HG02588 (cell line): ENCODE data around the gene MT4.
"Not testable (repeated sequence)": the region's sequence is repeated elsewhere in the genome, so short reads cannot be mapped to it uniquely, and the experiment has no call there.

ENCODE experiments used
- ATAC-seq: cut with Tn5 transposase; IDR thresholded peaks from one replicate; pipeline ENCODE4 v1.9.1; 2021; ENCODE audit warnings: mild to moderate bottlenecking, moderate library complexity; ENCODE audit not compliant: unreplicated experiment

Gene MT4

DNA sequence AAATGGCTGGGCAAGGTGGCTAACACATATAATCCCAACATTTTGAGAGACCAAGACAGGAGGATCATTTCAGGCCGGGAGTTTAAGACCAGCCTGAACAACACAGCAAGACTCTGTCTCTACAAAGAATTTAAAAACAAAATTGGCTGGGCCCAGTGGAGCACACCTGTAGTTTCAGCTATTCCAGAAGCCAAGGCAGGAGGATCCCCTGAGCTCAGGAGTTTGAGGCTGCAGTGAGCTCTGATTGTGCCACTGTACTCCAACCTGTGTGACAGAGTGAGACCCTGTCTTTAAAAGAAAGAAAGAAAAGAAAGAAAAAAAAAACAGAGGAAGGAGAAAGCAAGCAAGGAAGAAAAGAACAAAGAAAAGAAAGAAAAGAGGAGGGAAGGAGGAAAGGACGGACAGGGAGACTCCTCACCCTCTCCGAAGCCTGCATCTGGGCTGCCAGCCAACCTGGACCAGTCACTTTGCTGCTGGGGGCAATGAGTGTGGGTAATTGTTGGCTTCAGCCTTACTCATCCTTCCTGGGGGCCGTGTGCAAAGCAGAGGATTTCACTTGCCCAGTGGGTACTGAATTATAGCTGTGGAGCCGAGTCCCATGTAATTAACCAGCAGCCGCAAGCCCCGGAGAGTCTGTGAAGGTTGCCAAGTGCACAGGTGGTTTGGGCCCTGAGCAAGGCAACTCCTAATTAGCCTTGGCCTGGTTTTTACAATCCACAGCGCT lies 6.7 kb upstream of the MT4 start:
- ATAC-seq: no peak

DNA sequence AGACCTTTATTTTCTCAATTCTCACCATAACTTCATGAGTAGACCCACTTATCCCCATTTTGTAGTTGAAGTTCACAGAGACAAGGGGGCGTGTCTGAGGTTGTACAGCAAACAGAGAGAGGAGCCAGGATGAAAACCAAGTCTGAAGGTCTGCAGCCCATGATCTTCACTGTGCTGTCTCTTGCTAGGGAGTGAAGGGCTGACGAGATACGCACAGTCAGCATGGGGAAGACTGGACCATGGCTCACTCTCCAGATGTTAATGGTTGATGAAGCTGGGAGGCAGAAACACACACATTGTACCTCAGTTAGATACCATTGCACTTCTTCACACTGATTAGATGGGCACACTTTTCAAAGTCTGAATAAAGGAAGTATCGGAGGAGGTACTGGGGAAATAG lies 5.8 kb upstream of the MT4 start:
- ATAC-seq: no peak

DNA sequence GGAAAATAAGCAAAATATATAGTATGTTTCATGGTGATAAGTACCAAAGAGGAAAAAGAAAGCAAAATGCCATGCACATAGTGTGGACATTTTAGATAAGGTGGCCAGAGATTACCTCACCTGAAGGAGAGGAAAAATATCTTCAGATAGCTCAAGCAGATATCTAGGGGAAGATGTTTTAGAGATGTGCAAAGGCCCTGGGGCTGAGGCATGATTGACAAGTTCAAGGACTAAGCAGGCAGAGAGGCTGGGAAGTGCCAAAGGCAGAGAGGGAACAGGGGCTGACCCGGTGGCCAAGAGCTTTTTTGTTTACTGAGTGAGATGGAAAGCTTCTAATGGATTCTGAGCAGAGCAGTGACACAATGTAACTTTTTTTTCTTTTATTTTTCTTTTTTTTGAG lies 4.4 kb upstream of the MT4 start:
- ATAC-seq: no peak

DNA sequence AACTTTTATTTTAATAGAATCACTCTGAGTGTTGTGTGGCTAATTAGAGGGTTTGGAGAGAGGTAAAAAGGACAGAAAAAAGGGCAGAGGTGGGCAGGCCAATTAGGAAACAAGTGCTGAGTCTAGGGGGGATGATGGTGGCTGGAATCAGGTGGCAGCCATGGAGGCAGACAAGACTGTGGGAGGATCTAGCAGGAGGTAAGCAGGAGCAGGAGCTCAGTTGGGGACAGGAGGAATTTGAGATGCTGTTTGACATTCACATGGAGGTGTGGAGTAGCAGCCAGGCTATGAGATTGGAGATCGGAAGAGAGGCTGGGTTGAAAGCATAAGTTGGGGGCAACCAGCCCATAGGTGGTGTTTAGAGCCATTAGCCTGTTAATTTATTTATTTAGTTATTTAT lies 3.7 kb upstream of the MT4 start:
- no peak for ATAC-seq

DNA sequence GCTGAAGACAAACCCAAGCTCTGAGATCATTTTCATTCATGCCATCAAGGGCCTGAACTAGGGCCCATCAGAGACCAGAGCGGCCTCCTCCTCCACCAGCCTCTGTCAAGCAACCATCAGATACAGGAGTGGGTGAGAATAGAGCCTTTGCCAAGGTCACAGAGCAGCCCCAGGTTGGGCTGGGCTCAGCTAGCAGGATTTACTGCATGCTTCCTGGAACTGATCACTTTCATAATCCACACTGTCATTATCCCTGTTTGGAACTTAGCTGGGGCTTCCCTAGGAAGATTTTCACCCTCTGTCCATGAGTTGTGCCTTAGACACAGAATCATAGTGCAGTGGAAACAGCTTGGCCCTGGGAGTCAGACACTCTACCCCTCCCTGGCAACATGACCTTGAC lies 5.1 kb downstream of the MT4 start:
- no peak for ATAC-seq

DNA sequence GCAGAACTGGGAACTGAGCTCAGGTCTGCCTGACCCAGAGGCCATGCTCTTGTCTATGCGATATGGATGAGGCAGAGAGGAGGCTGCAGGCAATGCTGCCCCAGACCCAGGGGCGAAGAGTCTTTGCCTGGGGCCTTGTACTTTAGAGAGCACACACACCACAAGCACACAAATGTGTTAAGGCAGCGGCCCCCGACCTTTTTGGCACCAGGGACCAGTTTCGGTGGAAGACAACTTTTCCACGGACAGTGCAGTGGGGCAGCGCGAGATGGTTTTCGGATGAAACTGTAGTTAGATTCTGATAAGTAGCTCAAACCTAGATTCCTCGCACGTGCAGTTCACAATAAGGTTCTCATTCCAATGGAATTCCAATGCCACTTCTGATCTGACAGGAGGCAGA lies 6.7 kb downstream of the MT4 start:
- no peak for ATAC-seq

DNA sequence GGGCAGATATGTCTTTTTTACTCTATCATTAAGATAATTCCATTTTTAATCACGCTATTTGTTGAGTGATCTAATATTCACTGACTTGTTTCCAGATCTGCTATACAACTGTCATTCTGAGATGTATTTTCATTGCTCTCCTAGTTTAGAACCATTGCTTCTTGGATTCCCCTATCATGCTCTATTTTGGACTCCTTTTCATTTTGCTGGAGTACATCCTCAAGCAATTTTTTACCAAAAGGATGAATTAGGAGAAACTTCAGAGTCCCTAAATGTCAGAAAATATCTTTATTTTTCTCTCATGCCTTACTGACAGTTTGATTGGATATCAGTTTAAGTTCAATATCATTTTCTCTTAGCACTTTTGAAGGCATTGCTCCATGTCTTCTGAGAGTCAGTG lies 9.8 kb downstream of the MT4 start:
- no peak for ATAC-seq

DNA sequence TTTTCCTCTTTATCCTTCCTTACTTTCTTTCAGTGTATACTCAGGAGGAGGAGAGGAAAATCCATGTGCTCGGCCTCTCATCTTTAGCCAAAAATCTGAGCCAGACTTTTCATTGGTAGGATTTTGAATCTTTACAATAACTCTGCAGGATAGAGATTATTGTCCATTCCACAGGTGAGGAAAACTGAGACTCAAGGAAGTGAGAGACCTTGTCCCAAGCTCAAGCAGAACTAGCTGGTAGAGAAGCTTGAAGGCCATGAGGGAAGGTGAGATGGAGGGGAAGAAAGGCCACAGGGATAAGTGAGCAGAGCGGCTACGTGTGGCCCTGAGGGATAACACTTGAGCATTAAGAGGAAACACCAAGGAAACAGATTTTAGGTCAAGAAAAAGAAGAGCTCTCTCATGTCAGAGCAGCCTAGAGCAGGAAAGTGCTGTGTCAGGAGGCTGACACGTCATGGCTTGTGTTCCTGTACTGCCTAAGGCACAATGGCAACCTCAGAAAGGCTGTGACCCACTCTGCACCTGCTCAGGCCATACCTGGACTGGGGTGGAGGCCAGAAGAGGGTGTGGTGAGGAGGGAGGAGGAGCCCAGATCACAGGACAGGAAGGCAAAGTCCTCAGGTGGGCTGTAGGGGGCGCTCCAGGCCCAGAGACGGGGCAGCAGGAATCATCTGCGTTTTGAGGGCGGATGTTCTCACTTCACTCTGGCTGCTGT lies 11.9 kb downstream of the MT4 start:
- ATAC-seq: no peak

DNA sequence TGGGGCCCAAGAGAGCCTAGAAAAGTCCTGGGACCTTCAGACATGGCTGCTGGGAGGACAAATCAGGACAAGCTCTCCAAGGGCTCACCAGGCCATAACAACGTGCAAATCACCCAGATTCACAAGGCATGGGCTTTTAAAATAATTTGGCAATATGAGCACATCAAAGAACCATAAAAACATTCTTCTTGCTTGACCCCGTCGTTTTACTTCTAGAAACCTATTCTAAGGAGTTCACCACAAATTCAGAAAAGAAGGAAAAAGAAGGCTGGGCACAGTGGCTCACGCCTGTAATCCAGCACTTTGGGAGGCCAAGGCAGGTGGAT lies 12.4 kb downstream of the MT4 start:
- ATAC-seq: no peak

DNA sequence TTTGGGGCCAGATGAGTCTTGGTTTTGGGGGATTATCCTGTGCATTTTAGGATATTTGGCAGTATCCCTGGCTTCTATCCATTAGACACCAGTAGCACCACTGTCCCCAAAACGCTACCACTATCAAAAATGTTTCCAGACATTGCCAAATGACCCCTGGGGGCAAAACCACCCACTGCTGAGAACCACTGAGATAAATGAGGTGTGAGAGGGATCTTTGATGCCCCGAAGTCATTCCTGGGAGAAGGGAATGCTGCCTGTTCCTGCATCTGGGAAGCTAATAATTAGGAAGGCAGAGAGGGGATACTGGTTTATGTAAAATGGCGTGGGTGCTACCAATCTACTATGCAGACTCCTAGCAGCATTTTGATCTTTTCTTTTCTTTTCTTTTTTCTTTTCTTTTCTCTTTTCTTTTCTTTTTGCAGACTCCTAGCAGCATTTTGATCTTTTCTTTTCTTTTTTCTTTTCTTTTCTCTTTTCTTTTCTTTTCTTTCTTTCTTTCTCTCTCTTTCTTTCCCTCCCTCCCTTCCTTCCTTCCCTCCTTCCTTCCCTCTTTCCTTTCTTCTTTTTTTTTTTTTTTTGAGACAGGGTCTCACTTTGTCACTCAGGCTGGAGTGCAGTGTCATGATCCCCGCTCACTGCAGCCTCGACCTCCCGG lies 15.6 kb downstream of the MT4 start:
- no peak for ATAC-seq

DNA sequence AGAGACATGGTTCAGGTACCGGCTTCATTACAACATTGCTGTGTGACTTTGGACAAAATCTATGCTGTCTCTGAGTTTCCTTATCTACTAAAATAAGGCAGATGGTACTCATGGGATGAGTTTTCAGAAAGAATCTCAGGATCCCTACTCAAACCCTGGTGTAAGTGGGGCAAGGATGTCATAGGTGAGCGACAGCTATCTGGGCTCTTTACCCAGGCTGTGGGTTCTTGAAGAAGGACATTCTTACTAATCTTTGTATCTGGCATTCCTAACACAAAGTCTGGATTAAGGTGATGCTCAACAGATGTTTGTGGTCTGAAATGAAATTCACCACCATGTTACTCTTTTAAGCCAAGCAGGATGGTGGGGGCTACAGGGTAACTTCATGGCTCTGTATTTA lies 18.0 kb downstream of the MT4 start:
- not testable (repeated sequence) for ATAC-seq

DNA sequence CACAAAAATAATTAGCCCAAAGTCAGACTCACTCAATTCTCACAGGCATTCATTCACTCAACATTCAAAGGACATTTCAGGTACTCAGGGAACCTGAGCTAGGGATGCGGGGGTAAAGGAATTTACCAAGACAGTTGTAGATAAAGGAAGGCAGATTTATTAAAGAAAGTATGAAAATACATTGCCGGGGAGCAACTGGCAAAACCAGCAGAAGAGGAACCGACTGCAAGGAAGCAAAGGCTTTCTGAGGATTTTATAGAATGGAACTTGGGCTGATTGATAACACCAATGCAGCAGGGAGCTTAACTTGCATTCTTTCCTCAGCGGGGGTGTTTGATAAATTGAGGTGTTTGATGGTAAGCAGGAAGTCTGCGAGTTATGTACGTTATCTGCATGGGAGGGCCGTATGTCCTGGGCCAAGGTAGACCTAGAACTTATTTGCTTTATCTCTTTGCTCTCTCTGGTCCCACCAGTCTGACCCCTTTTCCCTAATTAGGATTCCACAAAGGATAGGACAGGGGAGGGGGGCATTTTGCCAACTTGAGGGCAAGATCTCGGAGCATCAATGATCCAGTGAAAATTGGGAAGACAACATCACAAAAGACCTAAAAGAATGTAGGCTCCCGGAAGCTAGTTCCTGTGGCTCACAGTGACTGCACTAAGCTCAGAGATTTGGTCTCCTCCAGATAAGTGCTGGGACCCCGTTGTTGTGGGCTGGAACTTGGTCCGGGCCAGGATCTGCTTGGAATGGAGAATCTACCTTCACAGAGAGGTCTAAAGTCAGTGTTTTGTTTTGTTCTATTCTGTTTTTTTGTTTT lies 18.7 kb downstream of the MT4 start:
- ATAC-seq: no peak

DNA sequence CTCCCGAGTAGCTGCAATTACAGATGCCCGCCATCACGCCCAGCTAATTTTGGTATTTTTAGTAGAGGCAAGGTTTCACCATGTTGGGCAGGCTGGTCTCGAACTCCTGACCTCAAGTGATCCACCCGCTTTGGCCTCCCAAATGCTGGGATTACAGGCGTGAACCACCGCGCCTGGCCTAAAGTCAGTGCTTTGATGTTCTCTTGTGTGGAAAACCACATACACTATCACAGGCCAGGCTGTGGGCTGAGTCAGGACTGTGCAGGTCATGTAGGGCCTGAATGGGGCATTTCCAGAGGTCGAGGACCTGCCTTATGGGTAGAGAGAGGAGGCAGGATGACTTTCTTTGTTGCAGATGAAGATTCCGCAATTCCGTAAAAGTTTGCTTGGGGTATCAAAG lies 19.4 kb downstream of the MT4 start:
- ATAC-seq: no peak

DNA sequence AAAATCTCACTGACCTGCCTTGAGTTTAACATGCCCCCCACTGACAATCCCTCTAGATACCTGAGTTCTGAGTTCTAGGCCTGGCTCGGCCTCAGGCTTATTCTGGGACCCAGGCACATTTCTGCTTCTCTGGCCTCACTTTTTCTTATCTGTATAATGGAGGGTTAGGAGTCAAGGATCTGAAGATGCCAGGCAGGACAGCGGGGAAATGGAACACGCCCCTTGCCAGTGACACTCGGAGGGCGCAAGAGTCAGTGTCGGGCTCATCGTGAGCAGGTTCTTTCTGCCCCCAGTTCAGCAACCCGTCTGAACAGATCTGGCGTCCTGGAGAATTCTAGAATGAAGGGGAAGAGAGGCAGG lies 23.9 kb downstream of the MT4 start:
- no peak for ATAC-seq

DNA sequence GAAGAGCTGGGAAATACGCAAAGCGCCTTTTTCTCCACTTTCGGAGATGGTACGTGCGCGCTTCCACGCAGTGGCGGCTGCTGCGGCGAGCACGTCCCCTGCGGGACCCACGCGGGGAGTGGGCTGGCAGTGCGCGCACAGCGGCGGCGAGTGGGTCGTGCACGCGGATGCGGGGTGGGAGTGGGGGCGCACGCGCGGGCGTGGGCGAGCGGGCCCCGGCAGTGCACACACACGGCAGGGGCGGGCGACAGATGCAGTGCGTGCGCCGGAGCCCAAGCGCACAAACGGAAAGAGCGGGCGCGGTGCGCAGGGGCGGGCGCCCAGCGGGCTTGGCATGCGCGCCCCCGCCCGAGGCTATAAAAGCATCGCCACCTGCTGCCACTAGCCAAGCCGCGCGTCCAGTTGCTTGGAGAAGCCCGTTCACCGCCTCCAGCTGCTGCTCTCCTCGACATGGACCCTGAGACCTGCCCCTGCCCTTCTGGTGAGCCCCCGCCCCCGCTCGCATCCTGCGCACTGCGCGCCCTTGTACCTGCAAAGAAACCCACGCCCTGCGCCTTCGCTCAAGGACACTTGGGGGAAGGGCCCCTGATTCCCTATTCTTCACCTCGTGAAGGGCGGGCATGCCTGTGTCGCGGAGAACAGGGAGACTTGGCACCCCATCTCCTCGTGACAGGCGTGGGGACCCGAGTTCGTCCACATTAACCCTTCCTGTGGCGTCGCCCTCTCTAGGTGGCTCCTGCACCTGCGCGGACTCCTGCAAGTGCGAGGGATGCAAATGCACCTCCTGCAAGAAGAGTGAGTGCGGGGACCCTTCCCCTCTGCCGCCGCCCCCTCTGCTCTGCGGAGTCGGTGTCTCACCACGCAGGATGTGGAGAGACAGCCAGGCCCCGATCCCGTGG lies 24.5 kb downstream of the MT4 start, which contains the start of gene MT3:
Gene MT3, plus strand, starts transcription at position 388 of the 899 bp plus-strand sequence. Its CDS starts 63 bp downstream, at position 451.
- no peak for ATAC-seq

DNA sequence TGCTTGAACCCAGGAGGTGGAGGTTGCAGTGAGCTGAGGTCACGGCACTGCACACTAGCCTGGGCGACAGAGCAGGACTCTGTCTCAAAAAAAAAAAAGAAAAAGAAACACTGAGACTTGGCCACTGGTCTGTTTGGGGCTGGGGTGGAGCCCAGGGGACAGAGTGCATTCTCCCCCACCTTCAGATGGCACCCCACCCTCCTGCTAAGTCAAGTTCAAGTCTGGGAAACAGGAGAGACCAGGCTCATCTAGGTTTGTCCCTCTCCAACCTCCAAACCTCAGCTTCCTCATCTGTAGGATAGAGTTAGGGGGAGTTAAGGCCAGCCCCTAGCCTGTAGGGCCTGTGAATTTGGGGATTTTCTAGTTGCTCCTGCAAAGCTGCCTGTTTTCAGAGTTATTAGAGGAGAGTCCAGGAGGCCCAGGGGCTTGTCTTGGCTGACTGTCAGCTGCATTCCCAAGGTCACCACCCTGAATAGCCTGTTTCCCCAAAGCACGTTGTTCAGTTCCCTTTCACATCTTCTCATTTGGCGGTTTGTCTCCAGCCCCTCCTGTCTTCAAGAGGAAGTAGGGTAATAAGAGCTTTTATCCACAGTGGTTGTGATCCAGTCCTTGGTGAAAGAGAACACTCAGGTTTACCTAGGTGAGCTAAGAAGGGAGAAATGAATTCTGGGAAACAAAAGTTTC lies 26.6 kb downstream of the MT4 start:
- ATAC-seq: no peak

DNA sequence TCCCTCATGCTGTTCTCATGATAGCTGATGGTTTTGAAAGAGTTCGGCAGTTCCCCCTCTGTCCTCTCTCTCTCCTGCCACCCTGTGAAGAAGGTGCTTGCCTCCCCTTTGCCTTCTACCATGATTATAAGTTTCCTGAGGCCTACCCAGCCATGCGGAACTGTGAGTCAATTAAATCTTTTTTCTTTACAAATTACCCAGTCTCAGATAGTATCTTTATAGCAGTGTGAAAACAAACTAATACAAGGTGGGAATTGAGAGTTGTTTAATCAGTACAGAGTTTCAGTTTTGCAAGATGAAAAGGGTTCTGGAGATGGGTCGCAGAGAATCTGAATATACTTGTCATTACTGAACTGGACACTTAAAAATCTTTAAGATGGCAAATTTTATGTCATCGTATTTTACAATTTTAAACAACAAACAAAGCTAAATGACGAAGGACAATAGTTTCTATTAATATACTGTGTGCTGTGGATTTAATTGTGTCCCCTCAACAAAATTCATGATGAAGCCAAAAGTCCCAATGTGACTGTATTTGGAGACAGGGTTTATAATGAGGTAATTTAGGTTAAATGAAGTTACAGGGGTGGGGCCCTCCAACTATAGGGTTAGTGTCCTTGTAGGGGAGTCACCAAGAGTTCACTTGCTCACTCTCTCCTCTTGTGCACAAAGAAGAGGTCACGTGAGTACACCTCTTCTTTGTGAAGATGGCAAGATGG lies 28.9 kb downstream of the MT4 start:
- no peak for ATAC-seq

DNA sequence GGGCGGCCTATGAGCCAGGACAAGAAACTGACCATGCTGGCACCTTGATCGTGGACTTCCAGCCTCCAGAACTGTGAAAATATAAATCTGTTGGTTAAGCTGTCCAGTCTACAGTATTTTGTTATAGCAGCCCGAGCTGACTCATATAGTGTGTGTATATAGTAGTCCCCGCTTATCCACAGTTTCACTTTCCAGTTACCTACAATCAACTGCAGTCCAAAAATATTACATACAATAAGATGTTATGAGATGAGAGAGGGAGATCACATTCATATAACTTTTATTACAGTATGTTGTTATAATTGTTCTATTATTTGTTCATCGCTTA lies 29.4 kb downstream of the MT4 start:
- no peak for ATAC-seq

DNA sequence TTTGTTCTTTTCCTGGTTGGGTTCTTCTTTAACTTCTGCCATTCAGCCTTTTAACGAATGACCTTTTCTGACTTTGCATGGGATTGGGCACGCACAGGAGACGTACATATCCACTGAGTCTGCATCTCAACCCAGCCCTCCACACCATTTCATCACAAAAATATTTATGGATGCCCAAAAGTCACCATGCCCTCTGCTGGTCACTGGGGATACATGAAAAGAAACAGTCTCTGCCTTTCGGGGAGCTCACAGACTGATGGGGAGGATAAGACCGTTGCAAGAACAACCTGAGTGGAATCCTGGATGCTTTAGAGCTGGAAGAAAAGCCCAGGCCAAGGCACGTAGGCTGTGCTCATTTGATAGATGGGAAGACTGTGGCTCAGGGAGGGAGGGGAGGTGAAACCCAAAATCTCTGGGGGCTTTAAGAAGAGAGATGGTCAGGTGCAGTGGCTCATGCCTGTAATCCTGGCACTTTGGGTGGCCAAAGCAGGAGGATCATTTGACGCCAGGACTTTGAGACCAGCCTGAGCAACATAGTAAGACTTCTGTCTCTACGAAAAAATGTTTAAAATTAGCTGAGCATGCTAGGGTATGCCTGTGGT lies 35.6 kb downstream of the MT4 start:
- no peak for ATAC-seq
